ENCODE data around the gene AGRN.

- TF ChIP-seq CTCF (conservative IDR thresholded peaks at IDR 0.05; ENCODE audit: low read depth, low read length) (no peak), SMC3 (IDR thresholded peaks at IDR 0.05; ENCODE audit: low read depth, low read length) (no peak), POLR2A (IDR thresholded peaks at IDR 0.05; ENCODE audit: low read depth, low read length) (no peak), MAZ (IDR thresholded peaks at IDR 0.05; ENCODE audit: borderline replicate concordance, low read depth, low read length) (no peak), MAFK (IDR thresholded peaks at IDR 0.05; ENCODE audit: low read depth, low read length) (no peak), USF2 (IDR thresholded peaks at IDR 0.05; ENCODE audit: low read depth, low read length) (no peak), CHD1 (IDR thresholded peaks at IDR 0.05; ENCODE audit: low read depth, low read length) (no peak), ELK1 (IDR thresholded peaks at IDR 0.05; ENCODE audit: borderline replicate concordance, low read depth, low read length) (no peak), RAD21 (IDR thresholded peaks at IDR 0.05; ENCODE audit: low read length) (no peak), RCOR1 (IDR thresholded peaks at IDR 0.05; ENCODE audit: insufficient replicate concordance, low read length) (no peak), CEBPB (IDR thresholded peaks at IDR 0.05; ENCODE audit: low read depth, low read length) (no peak), NFE2L2 (IDR thresholded peaks at IDR 0.05; ENCODE audit: low read depth, low read length) (no peak)
Observed at GRCh38 chr1:1087351-1088028, 67.6 kb downstream of the AGRN start.

All from IMR-90 (cell line).